RCC 7860 (cell line): ENCODE results near the gene PHC2.
"Not testable (repeated sequence)": the region's sequence is repeated elsewhere in the genome, so short reads cannot be mapped to it uniquely, and the experiment has no call there.

Experiments
- DNase-seq: peaks from one replicate; pipeline ENCODE4 v3.0.0-alpha.2; 2015; ENCODE audit warnings: low spot score
- FAIRE-seq: peaks from 2 replicates; lab custom pipeline; 2012; peaks lifted over from hg19 to GRCh38; lab: Jason Lieb, UNC

Gene PHC2

DNA sequence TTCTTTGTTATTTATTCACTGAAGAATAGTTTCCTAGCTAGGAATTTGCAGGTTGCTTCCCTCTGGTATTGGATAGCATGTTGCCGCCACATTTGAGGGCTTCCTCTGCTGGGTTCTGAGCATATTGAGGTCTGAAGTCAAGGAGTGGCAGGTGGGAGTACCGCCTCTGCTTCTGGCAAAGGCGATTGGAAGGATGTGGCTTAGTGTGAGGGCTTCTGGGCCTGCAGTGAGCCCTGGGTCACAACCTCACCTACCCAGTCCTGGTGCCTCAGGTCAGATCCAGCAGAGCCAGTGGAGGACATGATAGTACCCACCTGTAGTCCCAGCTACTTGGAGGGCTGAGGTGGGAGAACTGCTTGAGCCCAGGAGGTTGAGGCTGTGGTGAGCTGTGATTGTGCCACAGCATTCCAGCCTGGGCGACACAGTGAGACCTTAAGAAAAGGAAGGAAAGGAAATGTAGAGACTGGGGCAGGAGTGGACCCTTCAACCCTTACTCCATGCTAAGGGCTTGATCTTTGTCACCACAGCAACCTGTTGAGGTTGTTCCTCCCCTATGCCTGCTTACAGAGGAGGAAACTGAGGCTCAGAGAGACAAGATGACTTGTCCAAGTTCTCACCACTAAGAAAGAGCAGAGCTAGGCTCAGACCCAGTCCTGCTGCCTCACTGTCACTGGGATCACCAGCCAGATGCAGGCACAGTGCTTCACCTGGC is 132.8 kb downstream of the PHC2 start:
- DNase-seq (no peak), FAIRE-seq (no peak)

DNA sequence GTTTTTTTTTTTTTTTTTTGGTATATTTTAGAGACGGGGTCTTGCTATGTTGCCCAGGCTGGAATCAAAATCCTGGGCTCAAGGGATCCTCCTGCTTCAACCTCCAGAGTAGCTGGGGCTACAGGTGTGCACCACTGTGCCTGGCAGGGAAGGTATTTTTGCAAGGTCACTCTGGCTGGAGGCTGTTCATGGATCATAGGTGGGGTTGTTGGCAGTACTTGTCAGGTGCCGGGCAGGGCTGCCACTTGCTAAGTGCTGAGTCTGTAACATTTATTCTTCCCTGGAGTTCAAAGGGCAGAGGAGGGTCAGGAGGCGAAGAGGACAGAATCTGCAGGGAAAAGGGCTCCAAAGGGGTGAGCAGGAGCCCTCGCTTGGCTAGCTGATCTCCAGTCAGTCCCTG is 134.1 kb downstream of the PHC2 start:
- DNase-seq (no peak), FAIRE-seq (no peak)

DNA sequence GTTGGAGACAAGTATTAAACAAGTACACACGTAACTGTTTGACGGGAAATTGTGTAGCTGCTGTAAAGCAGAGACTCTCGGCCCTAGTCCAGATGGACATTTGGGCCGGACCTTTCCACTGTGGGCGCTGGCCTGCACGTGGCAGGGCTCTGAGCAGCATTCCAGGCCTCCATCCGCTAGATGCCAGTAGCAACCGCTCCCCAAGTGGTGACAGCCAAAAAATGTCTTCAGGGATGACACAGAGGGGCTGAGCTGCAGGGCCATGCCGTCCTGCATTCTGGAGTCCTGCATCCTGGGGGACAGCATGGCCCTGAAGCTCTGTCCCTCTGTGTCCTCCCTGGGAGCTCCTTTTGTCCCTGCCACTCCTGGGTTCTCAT is 134.8 kb downstream of the PHC2 start:
- DNase-seq, result no peak
- FAIRE-seq, result no peak

DNA sequence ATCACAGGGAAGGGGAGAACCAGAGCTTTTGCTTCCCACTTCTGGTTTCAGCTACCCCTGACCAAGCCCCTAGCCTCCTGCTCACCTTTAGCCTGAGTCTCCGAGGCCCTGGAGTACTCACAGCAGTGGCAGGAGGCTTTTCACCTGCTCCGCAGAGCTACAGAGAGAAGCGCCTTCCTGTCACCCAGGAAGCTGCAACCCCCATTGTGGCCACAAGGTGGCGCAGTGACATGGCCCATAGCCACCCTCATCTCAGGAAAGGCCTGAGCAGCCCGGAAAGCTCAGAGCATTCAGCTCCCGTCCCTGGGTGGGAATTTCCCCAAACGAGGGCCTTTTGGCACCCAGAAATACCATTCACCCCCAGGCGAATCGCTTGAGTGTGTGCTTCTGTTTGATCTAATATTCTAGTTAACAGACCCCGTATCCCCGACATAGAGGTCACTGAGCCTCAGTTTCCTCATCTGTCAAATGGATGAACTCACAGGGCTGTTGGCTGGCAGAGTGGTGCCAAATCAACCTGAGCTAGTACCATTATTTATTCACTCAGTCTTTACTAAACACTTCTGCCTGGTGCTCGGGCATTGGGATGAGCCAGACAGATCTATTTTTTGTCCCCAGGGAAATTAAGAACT is 135.3 kb downstream of the PHC2 start:
- peak; percentile 61 for DNase-seq
- no peak for FAIRE-seq

DNA sequence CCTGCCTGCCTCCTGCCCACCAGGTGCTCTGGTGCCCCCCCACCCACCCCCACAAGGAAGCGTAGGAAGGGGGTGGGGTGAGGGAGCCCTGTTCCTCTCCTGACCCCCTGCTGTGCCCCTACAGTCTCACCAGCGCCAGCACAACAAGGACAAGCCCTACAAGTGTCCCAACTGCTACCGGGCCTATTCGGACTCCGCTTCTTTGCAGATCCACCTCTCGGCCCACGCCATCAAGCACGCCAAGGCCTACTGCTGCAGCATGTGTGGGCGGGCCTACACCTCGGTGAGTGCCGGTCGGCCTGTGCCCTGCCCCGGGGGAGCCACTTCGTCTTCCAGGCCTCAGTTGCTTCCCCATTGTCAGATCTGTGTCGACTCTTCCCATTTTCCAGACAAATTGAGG is 135.9 kb downstream of the PHC2 start:
- DNase-seq, result no peak
- FAIRE-seq, result no peak

DNA sequence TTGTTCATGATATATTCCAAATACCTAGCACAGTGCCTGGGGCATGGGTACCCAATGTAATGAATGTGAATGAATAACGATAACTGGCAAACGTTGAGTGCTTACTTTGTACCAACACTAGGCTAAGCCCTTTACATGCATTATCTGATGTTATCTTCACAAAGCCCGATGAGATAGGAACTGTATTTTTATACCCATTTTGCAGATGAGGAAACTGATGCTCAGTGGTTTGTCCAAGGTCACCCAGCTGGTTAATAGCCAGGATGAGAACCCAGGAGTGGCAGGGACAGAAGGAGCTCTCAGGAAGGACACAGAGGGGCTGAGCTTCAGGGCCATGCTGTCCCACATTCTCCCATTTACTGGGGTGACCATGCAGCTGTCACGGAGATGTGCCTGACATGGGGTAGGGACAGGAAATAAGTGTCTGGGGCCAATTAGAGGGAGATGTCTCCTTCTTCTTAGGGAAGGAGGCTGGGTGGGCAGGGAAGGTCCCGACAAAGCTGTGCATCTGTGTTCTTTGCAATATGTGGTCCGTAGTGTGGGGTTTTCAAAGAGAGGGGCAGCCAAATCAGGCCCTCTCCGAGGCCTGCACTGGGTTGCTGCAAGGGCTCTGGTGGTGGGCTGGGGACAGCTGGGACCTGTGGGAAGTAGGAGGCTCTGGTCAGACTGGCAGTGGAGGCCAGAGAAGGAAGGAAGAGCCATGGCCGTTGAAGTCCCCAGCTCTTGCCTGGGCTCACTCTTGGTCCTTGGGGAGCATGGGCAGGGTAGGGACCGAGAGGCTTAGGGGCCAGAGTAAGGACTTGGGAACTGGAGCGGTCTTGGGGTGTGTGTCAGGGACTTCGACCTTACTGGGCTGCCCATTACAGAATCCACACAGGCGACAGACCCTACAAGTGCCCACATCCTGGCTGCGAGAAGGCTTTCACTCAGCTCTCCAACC is 136.6 kb downstream of the PHC2 start:
- DNase-seq (no peak), FAIRE-seq (no peak)

DNA sequence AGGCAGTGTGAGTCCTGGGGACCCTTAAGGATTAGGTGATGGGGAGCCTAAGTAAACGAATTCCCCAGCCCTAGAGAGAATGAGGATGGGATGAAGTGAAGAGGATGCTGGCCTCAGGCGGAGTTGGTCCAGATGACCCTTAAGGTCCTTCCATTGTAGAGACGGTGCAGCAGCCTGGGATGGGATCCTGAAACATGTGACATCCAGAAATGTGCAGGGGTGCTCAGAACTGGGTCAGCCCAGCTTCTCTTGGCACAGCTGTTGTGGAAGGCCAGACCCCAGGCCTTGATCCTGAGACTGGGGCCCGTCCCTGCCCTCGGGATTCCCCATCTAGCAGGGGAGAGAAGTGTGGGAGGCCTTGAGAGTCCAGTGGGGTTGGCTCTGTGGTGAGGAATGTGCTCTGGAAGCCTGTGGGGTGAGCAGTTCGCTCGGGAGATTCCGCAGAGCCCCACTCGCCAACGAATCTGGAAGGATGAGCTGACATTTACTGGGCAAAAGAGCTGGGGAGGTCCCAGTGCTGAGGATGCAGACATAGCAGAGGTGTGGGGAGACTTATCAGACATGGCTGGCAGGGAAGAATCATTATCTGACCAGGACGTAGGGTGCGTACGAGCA is 138.1 kb downstream of the PHC2 start:
- no peak for FAIRE-seq
- no peak for DNase-seq

DNA sequence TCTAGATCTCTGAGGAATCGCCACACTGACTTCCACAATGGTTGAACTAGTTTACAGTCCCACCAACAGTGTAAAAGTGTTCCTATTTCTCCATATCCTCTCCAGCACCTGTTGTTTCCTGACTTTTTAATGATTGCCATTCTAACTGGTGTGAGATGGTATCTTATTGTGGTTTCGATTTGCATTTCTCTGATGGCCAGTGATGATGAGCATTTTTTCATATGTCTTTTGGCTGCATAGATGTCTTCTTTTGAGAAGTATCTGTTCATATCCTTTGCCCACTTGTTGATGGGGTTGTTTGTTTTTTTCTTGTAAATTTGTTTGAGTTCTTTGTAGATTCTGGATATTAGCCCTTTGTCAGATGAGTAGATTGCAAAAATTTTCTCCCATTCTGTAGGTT is 140.3 kb downstream of the PHC2 start:
- FAIRE-seq, result not testable (repeated sequence)

DNA sequence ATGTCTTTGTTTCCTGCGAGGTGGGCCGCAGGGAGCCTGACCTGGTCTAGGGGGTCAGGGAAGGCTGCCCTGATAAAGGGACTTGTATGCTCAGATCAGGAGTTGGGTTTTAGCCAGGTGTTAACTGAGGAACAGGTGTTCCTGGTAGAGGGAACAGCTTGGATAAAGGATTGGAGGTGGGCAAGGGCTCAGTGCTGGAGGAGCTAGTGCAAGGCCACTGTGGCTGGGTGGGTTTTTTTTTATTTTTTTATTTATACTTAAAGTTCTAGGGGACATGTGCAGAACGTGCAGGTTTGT is 141.1 kb downstream of the PHC2 start:
- DNase-seq (no peak), FAIRE-seq (no peak)

More for the DNA sequence above, 140.3 kb downstream of the PHC2 start:
- not testable (repeated sequence) for DNase-seq

DNA sequence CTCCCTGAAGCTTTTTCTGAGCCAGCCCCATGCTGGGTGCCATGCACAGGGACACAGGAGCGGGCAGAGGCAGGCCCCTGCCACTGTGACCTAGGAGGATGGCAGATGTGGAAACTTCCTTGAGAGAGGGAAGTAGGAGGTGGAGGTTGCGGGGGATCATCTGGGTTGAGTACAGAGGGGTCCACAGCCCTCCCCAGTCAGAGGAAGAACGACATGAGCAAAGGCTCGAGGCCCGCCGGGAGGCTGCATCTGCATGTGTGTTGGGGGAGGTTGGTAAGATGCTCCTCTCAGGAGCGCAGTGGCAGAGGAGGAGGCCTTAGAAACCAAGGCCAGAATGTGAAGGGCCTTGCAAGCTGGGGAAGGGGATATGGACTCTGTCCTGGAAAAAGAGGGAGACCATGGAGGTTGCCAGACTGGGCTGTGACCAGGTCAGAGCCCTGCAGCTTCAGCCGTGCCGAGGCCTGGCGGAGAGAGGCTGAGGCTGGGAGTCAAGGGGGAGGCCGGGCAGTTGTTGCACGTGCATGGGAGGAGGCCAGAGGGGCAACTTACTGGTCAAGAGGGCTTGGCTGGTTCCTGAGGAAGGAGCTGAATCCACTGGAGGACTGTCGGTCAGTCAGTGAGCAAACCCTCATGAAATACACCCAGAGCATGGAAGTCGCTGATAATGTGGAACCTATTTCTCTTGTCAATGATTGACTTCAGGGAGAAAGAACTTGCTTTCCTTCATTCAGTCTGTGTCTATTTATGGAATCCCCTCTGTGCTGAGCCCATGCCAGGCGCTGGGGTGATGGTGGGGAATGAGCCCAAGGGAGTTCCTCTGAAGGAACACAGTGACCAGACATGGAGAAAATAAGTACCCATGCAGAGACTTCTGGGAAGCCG is 141.7 kb downstream of the PHC2 start:
- DNase-seq, result no peak
- no peak for FAIRE-seq

DNA sequence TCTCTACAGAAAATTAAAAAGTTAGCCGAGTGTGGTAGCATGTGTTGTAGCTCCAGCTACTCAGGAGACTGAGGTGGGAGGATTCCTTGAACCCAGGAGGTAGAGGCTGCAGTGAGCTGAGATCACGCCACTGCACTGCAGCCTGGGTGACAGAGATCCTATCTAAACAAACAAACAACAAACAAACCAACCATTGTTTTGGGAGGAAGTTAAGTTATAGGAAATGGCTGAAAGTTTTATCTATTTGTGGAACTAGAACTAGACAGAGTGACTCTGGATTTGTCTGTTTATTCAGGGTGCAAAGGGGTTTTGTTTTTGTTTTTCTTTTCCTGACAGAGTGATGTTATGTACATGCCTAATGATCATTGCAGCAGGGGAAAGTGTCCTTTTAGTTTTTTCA is 143.6 kb downstream of the PHC2 start:
- FAIRE-seq (no peak), DNase-seq (no peak)

DNA sequence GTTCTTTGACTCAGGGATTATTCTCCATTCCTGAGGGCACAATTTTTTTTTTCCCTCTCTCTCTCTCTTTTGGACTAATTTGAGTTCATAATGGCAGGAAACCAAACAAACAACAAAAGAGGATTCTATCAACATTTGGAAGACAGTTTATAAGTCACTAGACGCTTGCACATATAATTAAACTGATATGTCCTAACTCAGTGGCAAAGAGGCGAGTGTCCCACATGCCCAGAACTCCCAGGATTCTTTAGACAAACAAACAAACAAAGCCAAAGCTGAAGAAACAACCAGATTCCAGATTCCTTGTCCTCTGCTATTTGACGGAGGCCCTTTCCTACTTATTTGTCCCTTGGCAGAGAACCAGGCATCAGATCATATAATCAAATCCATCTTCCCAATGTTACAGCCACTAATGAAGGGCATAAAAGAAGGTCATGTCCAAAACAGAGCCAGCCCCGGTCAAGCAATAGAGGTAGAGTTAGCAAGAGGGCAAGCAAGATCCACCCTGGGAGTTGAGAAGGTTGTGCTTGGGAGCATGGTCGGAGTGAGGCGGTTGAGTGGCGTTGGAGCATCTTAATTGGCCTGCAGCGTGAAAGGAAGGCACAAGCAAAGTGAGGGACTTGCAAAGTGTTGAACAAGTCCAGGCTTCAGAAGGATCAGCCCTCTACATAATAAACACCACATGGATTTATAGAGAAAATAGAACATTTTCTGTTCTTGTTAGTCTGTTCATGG is 144.3 kb downstream of the PHC2 start:
- DNase-seq (no peak), FAIRE-seq (no peak)

DNA sequence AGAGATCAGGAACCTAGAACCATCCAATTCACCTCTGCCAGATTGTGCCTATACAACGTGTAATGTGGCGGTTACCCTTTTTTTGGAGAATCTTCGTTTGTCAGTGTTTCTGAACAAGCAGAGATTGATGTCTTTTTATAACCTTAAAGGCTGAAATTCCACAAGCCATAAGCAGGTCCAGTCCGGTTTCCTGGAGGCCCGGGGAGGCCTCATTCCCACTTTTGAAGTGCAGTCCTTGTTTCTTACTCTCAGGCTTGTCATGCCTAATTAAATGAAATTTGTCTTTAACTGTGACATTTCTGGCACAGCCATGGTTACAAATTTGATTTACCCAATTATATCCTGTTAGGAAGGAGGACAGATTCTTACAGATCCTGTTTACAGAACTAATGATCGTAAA is 146.8 kb downstream of the PHC2 start:
- FAIRE-seq (no peak), DNase-seq (no peak)

DNA sequence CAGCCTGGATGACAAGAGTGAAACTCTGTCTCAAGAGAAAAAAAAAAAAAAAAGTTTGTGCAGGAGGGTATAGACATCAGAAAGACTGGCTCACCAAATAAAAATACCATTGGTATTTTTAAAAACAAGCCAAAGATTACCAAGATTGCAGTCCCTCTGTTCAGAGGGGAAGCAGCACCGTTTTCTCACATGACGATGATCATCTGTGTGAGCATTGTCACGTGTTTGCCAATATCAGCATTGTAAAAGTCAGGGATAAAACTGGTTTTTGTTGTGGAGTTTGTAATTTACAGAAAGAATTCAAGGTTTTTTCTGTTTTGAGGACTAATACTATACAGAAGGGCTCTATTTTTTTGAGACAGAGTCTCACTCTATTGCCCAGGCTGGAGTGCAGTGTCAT is 148.1 kb downstream of the PHC2 start:
- no peak for FAIRE-seq

DNA sequence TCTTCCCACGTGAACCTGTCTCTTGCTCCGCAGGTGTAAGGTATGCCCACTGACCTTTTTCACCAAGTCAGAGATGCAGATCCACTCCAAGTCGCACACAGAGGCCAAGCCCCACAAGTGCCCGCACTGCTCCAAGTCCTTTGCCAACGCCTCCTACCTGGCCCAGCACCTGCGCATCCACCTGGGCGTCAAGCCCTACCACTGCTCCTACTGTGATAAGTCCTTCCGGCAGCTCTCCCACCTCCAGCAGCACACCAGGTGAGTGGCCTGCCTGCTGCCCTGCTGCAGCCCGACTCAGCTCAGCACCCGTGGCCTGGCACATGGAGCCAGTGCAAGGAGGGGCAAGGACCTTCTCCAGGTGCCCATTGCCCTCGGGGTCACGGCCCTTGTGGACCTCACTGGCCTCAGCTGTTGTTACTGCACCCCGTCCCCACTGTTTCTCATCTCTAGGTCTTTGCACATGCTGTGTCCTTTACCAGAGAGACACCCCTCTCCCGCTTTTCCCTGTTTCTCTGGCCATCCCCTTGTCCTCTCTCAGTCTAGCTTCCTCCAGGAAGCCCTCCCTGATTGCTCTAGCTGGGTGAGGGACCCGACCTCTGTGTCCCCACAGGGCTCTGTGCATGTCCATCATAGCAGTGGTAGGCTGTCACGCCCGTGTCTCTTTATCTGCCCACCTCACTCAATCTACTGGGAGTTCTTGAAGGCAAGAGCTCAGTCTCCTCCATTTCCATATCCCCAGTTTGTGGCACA is 149.2 kb downstream of the PHC2 start:
- FAIRE-seq (no peak), DNase-seq (no peak)

More for the DNA sequence above, 148.1 kb downstream of the PHC2 start:
- no peak for DNase-seq

DNA sequence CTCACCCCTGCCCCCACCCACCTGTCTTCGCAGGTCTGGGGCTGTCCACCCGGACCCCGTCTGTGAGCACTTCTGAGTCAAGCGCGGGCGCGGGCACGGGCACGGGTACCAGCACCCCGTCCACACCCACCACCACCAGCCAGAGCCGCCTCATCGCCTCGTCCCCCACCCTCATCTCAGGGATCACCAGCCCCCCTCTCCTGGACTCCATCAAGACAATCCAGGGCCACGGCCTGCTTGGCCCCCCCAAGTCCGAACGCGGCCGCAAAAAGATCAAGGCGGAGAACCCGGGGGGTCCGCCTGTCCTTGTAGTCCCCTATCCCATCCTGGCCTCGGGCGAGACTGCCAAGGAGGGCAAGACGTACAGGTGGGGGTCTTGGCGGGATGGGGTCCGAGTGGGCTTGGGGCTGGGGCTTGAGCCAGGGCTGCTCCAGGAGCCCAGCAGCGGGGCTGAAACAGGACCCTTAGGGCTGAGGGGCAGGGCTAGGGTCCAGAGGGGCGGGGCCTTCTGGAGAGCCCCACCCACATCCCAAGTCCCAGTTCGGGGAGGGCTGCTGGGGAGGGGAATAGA is 150.7 kb downstream of the PHC2 start:
- DNase-seq (no peak), FAIRE-seq (no peak)

DNA sequence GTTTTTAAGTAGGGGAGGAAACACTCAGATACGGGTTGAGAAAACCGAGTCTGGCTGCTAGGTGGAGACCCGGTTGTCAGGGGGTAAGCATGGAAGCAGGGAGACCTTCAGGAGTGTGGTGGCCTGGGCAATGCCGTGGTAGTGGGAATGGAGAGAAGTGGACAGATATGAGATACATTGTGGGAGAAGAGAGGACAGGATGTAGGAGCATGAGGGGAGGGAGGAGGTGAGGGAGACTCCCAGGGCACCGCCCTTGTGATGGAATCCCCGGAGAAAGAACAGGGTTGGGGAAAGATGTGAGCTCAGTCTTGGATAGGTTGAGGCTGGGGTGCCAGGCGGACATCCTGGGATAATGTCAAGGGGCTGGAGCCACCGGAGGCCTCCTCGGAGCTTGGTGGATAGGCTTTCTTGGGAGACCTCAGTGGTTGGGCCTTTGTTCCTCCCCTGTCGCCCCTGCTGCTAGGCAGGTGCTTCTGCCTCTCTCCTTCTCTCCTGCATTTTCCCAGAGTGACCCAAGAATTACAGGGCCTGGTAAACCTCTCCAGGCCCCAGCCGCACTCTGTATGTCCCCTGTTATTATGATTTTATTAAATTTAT is 153.3 kb downstream of the PHC2 start:
- DNase-seq, result no peak
- no peak for FAIRE-seq

DNA sequence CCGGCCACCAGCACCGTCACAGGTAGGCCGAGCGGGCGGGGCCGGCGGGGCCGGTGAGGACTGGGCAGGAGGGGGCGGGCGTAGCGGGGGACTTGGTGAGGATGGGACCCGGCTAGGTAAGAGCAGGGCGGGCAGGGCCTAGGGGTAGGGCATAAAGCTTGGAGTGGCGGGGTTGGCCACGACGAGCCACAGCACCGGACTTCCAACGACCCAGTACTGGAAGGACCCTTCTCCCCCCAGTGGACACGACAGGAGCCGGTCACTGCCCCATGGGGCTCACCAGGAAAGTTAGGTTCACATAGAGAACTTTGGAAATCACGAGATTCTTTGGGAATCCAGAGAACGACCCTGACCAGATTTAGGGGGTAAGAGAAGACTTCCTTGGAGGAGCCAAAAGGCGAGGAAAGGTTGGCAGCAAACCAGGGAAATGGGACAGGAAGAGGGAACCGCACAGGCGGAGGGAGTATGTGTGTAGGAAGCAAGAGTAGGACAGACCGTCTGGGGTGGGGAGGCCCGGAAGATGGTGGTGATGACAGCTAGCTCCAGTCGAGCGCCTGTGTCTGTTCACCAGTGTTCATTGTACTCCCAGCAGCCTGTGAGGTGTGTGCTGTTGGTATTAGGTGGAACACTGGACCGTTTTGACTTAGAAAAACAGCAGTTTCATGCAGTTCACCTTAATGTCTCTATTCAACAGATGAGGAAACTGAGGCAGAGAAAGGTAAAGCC is 154.2 kb downstream of the PHC2 start:
- FAIRE-seq, result no peak

More for the DNA sequence above, 154.2 kb downstream of the PHC2 start:
- no peak for DNase-seq
